22Rv1 (cell line): ENCODE results near the gene HIPK2.

Experiments used
- H3K27ac ChIP-seq: fragments of 450-650 bp; 2 replicates; pipeline ENCODE4 v1.5.1; 2017
- CTCF ChIP-seq: fragments of 450-650 bp; IDR thresholded peaks from 2 replicates; pipeline ENCODE4 v1.5.1; 2017; ENCODE audit warnings: mild to moderate bottlenecking
- ZFX ChIP-seq: fragments of 450-650 bp; IDR thresholded peaks from 2 replicates; pipeline ENCODE4 v1.6.1; 2017; ENCODE audit warnings: antibody characterized with exemption, borderline replicate concordance

Gene HIPK2

GRCh38 chr7:139804571-139804970 lies 26.8 kb upstream of the HIPK2 start:
- H3K27ac ChIP-seq = no peak overlapping the region
- TF ChIP-seq CTCF = no peak
- no peak for TF ChIP-seq ZFX

GRCh38 chr7:139799586-139799985 lies 21.8 kb upstream of the HIPK2 start:
- no peak for TF ChIP-seq CTCF
- H3K27ac ChIP-seq = no peak overlapping the region

- H3K27ac ChIP-seq = no peak overlapping the region
- TF ChIP-seq ZFX (no peak), CTCF (no peak)
Measured at GRCh38 chr7:139798892-139799291, 21.1 kb upstream of the HIPK2 start.

- H3K27ac ChIP-seq = no peak overlapping the region
Measured at GRCh38 chr7:139798221-139798620, 20.4 kb upstream of the HIPK2 start.

GRCh38 chr7:139797607-139798006 lies 19.8 kb upstream of the HIPK2 start:
- H3K27ac ChIP-seq = no peak overlapping the region
- TF ChIP-seq ZFX (no peak), CTCF (no peak)

More at GRCh38 chr7:139798221-139798620, 20.4 kb upstream of the HIPK2 start:
- TF ChIP-seq ZFX = no peak
- TF ChIP-seq CTCF = no peak

GRCh38 chr7:139791316-139791715 lies 13.5 kb upstream of the HIPK2 start:
- no peak overlapping the region for H3K27ac ChIP-seq
- TF ChIP-seq ZFX (no peak), CTCF (no peak)

GRCh38 chr7:139784648-139785047 lies 6.8 kb upstream of the HIPK2 start:
- TF ChIP-seq CTCF (no peak), ZFX (no peak)
- H3K27ac ChIP-seq = no peak overlapping the region
